Ovary (tissue), 3 donors: ENCODE data around the gene CKAP5.

Source experiments
- CTCF ChIP-seq, 3 donors: fragments of 450-650 bp in 2 of 3; fragments of 200-600 bp in 1 of 3; IDR thresholded peaks; one replicate each; pipeline versions ENCODE4 v1.5.1 to v1.8.0; 2016 to 2022; ENCODE audit warnings: antibody characterized with exemption in 3 of 3, mild to moderate bottlenecking in 1 of 3
- POLR2A ChIP-seq: fragments of 450-650 bp; IDR thresholded peaks from one replicate; pipeline ENCODE4 v1.6.1; 2017; ENCODE audit warnings: antibody characterized with exemption, mild to moderate bottlenecking, moderate library complexity
- donor health status: DM: no; HTN: no; CAD: no.

GRCh38 chr11:46697723-46698122 lies 148.4 kb downstream of the CKAP5 start:
- TF ChIP-seq POLR2A: no peak
- no peak for TF ChIP-seq CTCF (IDR thresholded peaks at IDR 0.05)
